ENCODE results near the gene UQCC3. TPM values are rescaled to one million over a fixed set of nuclear protein-coding genes. Genes with fewer than 3 reads are reported as not detected.
"Not testable (repeated sequence)": the region's sequence is repeated elsewhere in the genome, so short reads cannot be mapped to it uniquely, and the experiment has no call there.

The UQCC3 gene
- total and polyA plus RNA-seq, 4 donors, result 3.0 to 12.7 (median 5.3) TPM

DNA sequence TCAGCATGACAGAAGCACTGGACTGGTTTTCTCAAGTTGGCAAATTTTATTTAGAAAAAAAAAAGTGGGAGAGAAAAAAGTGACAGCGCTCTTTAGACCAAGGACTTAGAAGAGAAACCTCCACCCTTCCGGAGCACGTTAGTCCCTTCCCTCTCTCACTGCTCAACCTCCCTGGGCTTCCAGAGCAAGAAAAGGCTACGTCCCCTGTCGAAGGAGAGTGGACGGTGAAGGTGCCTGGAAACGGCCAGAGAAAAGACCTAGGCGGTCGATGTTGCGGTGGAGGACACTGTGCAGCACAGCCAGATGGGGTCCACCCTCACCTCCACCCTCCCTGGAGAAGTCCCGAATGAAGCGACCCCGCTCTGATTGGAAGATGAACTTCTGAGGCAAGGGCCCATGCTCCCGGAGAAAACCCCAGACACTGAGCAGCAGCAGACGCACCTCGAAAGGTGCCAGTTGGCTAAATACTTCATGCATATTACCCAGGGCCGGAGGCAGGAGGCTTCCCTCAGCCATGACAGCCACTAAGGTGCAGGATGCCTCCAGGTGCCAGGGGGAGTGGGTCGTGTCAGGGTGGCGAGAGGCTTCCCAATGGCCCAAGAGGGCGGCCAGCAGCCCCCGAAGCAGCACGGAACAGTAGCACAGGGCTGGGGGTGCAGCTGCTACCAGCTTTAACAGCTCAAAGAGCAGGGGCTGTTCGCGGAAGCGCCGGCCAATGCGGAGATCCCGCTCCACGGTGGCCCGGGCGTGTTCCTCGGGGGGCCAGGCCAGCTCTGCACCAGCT lies 24.5 kb upstream of the UQCC3 start:
- 56 to 57% methylated on average over 32 of the region's 32 CpGs for WGBS, 2 donors
- Histone ChIP-seq H3K27ac (ENCODE audit: low read depth in 1 of 2, low read length in 2 of 2) (peak overlapping the region in 1 of 2 donors; percentile 71), H3K4me1 (ENCODE audit: control insufficient read depth in 1 of 2, insufficient read depth in 2 of 2, low read length in 2 of 2) (no peaks in the 10 kb centered on the region), H3K27me3 (ENCODE audit: control insufficient read depth in 1 of 2, insufficient read depth in 2 of 2, low read length in 1 of 2) (no peaks in the 10 kb centered on the region), H3K36me3 (ENCODE audit: control insufficient read depth in 1 of 2, insufficient read depth in 2 of 2, low read length in 1 of 2) (no peaks in the 10 kb centered on the region), H3K9me3 (ENCODE audit: control insufficient read depth, low read length) (no peaks in the 10 kb centered on the region), H3K4me3 (ENCODE audit: low read length in 2 of 2) (no peak overlapping the region)
- ATAC-seq (ENCODE audit: low FRiP score) (no peak), DNase-seq (peak in 1 of 2 donors; percentile 51)
- intact Hi-C loops (cut with DNase I), result no loop called here

DNA sequence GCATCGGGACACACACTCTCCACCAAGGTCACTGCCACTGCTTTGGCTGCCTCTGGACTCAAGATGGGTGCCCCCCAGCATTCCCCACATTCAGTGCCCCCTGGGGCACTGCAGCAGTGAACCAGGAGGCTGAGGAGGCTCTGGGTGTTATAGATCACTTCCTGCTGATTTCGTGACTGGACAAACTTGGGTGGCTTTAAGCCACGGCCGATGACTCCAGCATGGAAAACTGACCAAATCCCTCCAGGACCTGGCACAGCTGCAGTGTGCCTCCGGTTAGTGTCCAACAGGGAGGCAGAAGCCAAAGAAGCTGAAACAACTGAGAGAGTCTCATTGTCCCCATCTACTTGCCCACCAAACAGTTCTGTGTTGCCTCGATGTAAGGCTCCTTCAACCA lies 23.9 kb upstream of the UQCC3 start:
- Histone ChIP-seq H3K27me3 (ENCODE audit: control insufficient read depth in 1 of 2, insufficient read depth in 2 of 2, low read length in 1 of 2) (no peaks in the 10 kb centered on the region), H3K36me3 (ENCODE audit: control insufficient read depth in 1 of 2, insufficient read depth in 2 of 2, low read length in 1 of 2) (no peaks in the 10 kb centered on the region), H3K4me3 (ENCODE audit: low read length in 2 of 2) (no peak overlapping the region), H3K9me3 (ENCODE audit: control insufficient read depth, low read length) (no peaks in the 10 kb centered on the region), H3K27ac (ENCODE audit: low read depth in 1 of 2, low read length in 2 of 2) (no peak overlapping the region), H3K4me1 (ENCODE audit: control insufficient read depth in 1 of 2, insufficient read depth in 2 of 2, low read length in 2 of 2) (peaks cover 0 to 4% of the 10 kb centered on the region in 2 donors)
- 78 to 83% methylated on average over 6 of the region's 6 CpGs for WGBS, 2 donors
- intact Hi-C loops (cut with DNase I), result no loop called here
- ATAC-seq (ENCODE audit: low FRiP score) (no peak), DNase-seq (no peak)

DNA sequence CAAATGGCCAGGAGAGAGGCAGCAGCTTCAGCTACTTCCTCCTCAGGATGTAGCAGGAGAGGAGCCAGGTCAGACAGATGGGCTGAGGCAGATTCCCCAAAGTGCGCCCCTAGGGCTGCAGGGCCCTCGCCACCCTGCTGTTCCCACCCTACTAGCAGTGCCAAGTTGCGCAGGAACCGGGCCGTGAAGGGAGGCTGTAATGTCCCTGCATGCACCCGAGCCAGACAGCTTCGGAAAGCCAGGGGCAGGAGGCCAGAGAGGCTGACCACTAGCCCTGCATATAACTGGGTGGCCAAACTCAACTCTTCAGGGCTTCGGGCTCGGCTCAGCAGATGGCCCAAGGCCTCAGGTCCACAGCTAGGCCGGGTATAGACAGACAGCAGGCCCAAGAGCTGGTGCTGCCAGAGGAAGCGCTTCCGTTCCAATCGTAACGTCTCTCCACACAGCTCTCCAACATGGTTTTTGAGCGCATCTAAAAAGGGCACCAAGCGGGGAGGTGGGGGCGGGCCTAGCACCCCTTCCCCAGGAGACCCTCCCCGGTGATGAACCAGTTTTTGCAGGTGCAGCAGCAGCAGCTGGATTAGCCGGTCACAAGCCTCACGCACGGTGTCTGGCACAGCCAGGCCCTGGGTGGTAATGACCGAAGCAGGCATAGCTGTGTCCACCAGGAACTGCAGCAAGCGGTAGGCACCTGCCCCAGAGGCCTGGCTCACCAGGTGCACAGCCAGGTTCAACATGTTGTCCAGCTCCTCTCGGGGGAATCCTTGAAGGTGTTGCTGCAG lies 23.1 kb upstream of the UQCC3 start:
- 88 to 90% methylated on average over 23 to 24 of the region's 24 CpGs for WGBS, 2 donors
- DNase-seq (no peak), ATAC-seq (ENCODE audit: low FRiP score) (no peak)
- no peaks in the 10 kb centered on the region for H3K36me3 ChIP-seq (ENCODE audit: control insufficient read depth in 1 of 2, insufficient read depth in 2 of 2, low read length in 1 of 2)
- H3K4me3 ChIP-seq (ENCODE audit: low read length in 2 of 2), result no peak overlapping the region
- H3K27ac ChIP-seq (ENCODE audit: low read depth in 1 of 2, low read length in 2 of 2), result no peak overlapping the region
- intact Hi-C loops (cut with DNase I), result no loop called here
- H3K9me3 ChIP-seq (ENCODE audit: control insufficient read depth, low read length), result no peaks in the 10 kb centered on the region
- peaks cover 0 to 4% of the 10 kb centered on the region in 2 donors for H3K4me1 ChIP-seq (ENCODE audit: control insufficient read depth in 1 of 2, insufficient read depth in 2 of 2, low read length in 2 of 2)
- no peaks in the 10 kb centered on the region for H3K27me3 ChIP-seq (ENCODE audit: control insufficient read depth in 1 of 2, insufficient read depth in 2 of 2, low read length in 1 of 2)

DNA sequence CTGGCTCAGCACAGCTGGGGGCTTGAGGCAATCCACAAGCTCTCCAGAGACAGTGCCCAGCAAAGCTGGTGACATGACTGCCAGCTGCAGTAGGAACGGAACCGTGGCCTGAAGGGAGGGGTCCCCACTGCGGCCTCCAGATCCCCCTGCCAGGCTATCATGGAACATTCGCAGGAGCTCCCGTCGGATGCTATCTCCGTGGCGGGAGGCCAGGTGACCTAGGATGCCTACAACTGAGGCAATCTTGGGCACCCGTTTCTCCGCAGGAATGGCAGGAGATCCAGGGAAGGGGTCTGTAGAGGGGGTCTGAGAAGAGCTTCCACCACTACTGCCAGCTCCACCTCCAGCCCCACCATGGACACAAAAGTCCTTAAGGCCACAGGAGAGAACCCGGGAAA lies 22.5 kb upstream of the UQCC3 start:
- peaks cover 0 to 4% of the 10 kb centered on the region in 2 donors for H3K4me1 ChIP-seq (ENCODE audit: control insufficient read depth in 1 of 2, insufficient read depth in 2 of 2, low read length in 2 of 2)
- no peak overlapping the region for H3K4me3 ChIP-seq (ENCODE audit: low read length in 2 of 2)
- intact Hi-C loops (cut with DNase I), result no loop called here
- no peaks in the 10 kb centered on the region for H3K36me3 ChIP-seq (ENCODE audit: control insufficient read depth in 1 of 2, insufficient read depth in 2 of 2, low read length in 1 of 2)
- WGBS, 2 donors, result 86 to 87% methylated on average over 11 of the region's 11 CpGs
- no peaks in the 10 kb centered on the region for H3K27me3 ChIP-seq (ENCODE audit: control insufficient read depth in 1 of 2, insufficient read depth in 2 of 2, low read length in 1 of 2)
- H3K27ac ChIP-seq (ENCODE audit: low read depth in 1 of 2, low read length in 2 of 2), result no peak overlapping the region
- H3K9me3 ChIP-seq (ENCODE audit: control insufficient read depth, low read length), result no peaks in the 10 kb centered on the region
- DNase-seq (no peak), ATAC-seq (ENCODE audit: low FRiP score) (no peak)

DNA sequence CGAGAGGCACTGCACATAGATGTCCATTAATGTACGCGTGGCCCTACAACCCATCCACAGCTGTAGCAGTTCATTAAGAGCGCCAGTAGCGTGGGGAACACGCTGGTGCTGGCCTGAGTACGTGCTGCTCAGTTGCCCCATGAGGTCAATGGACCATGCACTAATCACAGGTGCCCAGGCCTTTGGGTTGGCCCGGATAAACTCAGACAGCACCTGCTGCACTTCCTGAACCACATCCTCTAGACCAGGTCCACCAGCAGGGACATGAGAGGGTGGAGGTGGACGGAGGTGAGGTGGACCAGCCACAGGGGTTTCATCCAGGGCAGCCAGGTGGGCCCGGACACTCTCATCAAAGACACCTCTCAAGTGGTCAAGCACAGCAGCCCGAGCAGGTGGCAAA lies 22.0 kb upstream of the UQCC3 start:
- DNase-seq (no peak), ATAC-seq (ENCODE audit: low FRiP score) (no peak)
- 89 to 90% methylated on average over 11 of the region's 11 CpGs for WGBS, 2 donors
- peaks cover 0 to 4% of the 10 kb centered on the region in 2 donors for H3K4me1 ChIP-seq (ENCODE audit: control insufficient read depth in 1 of 2, insufficient read depth in 2 of 2, low read length in 2 of 2)
- intact Hi-C loops (cut with DNase I), result no loop called here
- H3K27me3 ChIP-seq (ENCODE audit: control insufficient read depth in 1 of 2, insufficient read depth in 2 of 2, low read length in 1 of 2), result no peaks in the 10 kb centered on the region
- H3K27ac ChIP-seq (ENCODE audit: low read depth in 1 of 2, low read length in 2 of 2), result no peak overlapping the region
- no peaks in the 10 kb centered on the region for H3K36me3 ChIP-seq (ENCODE audit: control insufficient read depth in 1 of 2, insufficient read depth in 2 of 2, low read length in 1 of 2)
- H3K9me3 ChIP-seq (ENCODE audit: control insufficient read depth, low read length), result no peaks in the 10 kb centered on the region
- H3K4me3 ChIP-seq (ENCODE audit: low read length in 2 of 2), result no peak overlapping the region

DNA sequence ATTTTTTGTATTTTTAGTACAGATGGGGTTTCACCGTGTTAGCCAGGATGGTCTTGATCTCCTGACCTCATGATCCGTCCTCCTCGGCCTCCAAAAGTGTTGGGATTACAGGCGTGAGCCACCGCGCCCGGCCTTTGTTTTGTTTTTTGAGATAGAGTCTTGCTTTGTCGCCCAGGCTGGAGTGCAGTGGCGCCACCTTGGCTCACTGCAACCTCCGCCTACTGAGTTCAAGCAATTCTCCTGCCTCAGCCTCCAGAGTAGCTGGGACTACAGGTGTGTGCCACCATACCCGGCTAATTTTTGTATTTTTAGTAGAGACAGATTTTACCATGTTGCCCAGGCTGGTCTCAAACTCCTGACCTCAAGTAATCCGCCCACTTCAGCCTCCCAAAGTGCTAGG lies 21.2 kb upstream of the UQCC3 start:
- H3K27me3 ChIP-seq (ENCODE audit: control insufficient read depth in 1 of 2, insufficient read depth in 2 of 2, low read length in 1 of 2); H3K27ac ChIP-seq (ENCODE audit: low read depth in 1 of 2, low read length in 2 of 2); H3K9me3 ChIP-seq (ENCODE audit: control insufficient read depth, low read length); intact Hi-C loops (cut with DNase I); H3K4me1 ChIP-seq (ENCODE audit: control insufficient read depth in 1 of 2, insufficient read depth in 2 of 2, low read length in 2 of 2); DNase-seq; ATAC-seq (ENCODE audit: low FRiP score); H3K4me3 ChIP-seq (ENCODE audit: low read length in 2 of 2); H3K36me3 ChIP-seq (ENCODE audit: control insufficient read depth in 1 of 2, insufficient read depth in 2 of 2, low read length in 1 of 2): not testable (repeated sequence)
- 95 to 96% methylated on average over 12 of the region's 12 CpGs for WGBS, 2 donors

DNA sequence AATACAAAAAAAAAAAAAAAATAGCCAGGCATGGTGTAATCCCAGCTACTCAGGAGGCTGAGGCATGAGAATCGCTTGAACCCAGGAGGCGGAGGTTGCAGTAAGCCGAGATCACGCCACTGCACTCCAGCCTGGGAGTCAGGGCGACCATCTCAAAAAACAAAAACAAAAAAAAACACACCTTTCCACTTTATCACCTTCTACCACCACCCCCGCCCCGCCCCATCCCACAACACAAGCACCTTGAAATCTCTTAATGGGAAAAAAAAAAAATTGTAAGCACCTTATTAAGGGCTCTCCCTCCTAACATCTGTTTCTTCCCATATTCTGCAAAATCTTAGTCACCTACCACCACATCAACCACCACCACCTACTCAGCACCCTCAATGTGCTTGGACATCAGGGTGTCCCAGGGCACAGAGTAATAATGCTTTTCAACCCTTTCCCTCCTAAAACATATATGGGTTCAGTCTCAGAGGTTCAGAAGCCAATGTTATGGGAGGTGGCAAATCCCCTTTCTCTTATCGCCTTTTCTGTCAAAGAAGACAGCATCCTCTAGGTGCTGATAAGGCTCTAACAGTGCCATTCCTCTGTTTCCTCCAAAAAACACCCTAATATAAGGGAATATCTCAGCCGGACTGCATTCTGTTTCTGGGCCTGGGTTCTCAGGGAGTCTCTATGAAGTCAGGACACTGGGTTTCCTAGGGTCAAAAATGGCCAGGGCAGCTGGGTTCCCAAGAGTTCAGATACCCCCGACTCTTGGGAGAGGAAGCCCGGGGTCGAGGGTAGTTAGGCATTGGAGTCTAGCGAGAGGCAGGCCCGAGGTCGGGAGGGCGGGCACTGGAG lies 19.1 kb upstream of the UQCC3 start:
- no peaks in the 10 kb centered on the region for H3K36me3 ChIP-seq (ENCODE audit: control insufficient read depth in 1 of 2, insufficient read depth in 2 of 2, low read length in 1 of 2)
- peak overlapping the region; percentile 31 to 66 for H3K27ac ChIP-seq (ENCODE audit: low read depth in 1 of 2, low read length in 2 of 2)
- peak overlapping the region; percentile 61 to 62 for H3K4me3 ChIP-seq (ENCODE audit: low read length in 2 of 2)
- WGBS, 2 donors, result 36 to 42% methylated on average over 16 of the region's 16 CpGs
- peaks cover 0 to 4% of the 10 kb centered on the region in 2 donors for H3K4me1 ChIP-seq (ENCODE audit: control insufficient read depth in 1 of 2, insufficient read depth in 2 of 2, low read length in 2 of 2)
- DNase-seq, result no peak
- intact Hi-C loops (cut with DNase I), result no loop called here
- peak; percentile 45 for ATAC-seq (ENCODE audit: low FRiP score)
- no peaks in the 10 kb centered on the region for H3K27me3 ChIP-seq (ENCODE audit: control insufficient read depth in 1 of 2, insufficient read depth in 2 of 2, low read length in 1 of 2)
- no peaks in the 10 kb centered on the region for H3K9me3 ChIP-seq (ENCODE audit: control insufficient read depth, low read length)

DNA sequence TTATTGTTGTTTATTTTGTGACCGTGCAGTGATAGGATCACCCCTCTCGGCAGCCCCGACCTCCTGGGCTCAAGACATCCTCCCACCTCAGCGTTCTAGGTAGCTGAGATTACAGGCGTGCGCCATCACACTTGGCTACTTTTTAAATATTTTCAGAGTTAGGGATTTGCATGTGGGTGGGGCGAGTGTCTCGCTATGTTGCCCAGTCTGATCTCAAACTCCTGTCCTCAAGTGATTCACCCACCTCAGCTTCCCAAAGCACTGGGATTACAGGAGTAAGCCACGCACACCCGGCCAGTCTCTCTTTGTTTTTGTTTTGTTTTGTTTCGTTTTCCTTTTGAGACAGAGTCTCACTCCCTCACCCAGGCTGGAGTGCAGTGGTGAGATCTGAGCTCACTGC lies 17.2 kb upstream of the UQCC3 start:
- no peak for DNase-seq
- no peak for ATAC-seq (ENCODE audit: low FRiP score)

More for the DNA sequence above, 17.2 kb upstream of the UQCC3 start:
- Histone ChIP-seq H3K27me3 (ENCODE audit: control insufficient read depth in 1 of 2, insufficient read depth in 2 of 2, low read length in 1 of 2) (no peaks in the 10 kb centered on the region), H3K27ac (ENCODE audit: low read depth in 1 of 2, low read length in 2 of 2) (no peak overlapping the region), H3K4me1 (ENCODE audit: control insufficient read depth in 1 of 2, insufficient read depth in 2 of 2, low read length in 2 of 2) (peaks cover 0 to 4% of the 10 kb centered on the region in 2 donors), H3K4me3 (ENCODE audit: low read length in 2 of 2) (no peak overlapping the region), H3K36me3 (ENCODE audit: control insufficient read depth in 1 of 2, insufficient read depth in 2 of 2, low read length in 1 of 2) (no peaks in the 10 kb centered on the region), H3K9me3 (ENCODE audit: control insufficient read depth, low read length) (no peaks in the 10 kb centered on the region)
- 76 to 80% methylated on average over 11 of the region's 11 CpGs for WGBS, 2 donors
- intact Hi-C loops (cut with DNase I), result no loop called here
